Urinary bladder (tissue), 4 donors: Measurements from ENCODE around the gene PRDM16. TPM values are rescaled to one million over a fixed set of nuclear protein-coding genes. Genes with fewer than 3 reads are reported as not detected.

ENCODE experiments used
- DNase-seq: peaks from one replicate; pipeline ENCODE4 v3.0.0-alpha.2; 2015; ENCODE audit errors: extremely low spot score
- H3K27ac ChIP-seq: one replicate; pipeline ENCODE4 v1.5.1; 2013; ENCODE audit warnings: low read depth, mild to moderate bottlenecking, moderate library complexity
- H3K36me3 ChIP-seq: one replicate; pipeline ENCODE4 v1.6.1; 2013; ENCODE audit warnings: mild to moderate bottlenecking, moderate library complexity; ENCODE audit not compliant: insufficient read depth
- H3K4me1 ChIP-seq: one replicate; pipeline ENCODE4 v1.6.1; 2013; ENCODE audit warnings: mild to moderate bottlenecking, moderate library complexity; ENCODE audit not compliant: insufficient read depth
- H3K4me3 ChIP-seq: one replicate; pipeline ENCODE4 v1.5.1; 2013; ENCODE audit warnings: low read depth, low read length
- WGBS: extraction: QIAGEN DNeasy Blood & Tissue Kit; methylation state at CpG from one replicate; pipeline ENCODE4 v1.1.7; 2013; 5-methylcytosine and 5-hydroxymethylcytosine counted together
- polyA plus RNA-seq: library from polyadenylated mRNA; stranded (reverse); fragments of 200-250 nt; gene quantifications from one replicate; pipeline ENCODE4 v1.2.3, GENCODE V29; 2013
- total RNA-seq: library from RNA; depleted of rRNA; stranded (reverse); fragments of >200 nt; gene quantifications from one replicate; pipeline ENCODE4 v1.2.3, GENCODE V29; 2014
- donor health status: healthy with polysubstance abuse.
- donor health status: healthy.

Gene PRDM16
- total and polyA plus RNA-seq, 2 donors: 2.8 to 3.7 TPM

DNA sequence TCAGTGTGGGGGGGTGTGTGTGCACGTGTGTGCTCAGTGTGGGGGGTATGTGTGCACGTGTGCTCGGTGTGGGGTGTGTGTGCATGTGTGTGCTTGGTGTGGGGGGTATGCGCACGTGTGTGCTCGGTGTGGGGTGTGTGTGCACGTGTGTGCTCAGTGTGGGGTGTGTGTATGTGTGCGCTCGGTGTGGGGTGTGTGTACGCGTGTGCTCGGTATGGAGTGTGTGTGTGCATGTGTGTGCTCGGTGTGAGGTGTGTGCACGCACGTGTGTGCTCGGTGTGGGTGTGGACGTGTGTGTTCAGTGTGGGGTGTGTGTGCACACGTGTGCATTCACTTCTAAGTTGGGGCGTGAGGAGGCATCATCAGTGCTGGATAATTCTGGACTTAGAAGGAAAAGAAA, 77.9 kb downstream of the PRDM16 start:
- Histone ChIP-seq H3K4me1 (no peaks in the 10 kb centered on the region), H3K27ac (no peak overlapping the region), H3K4me3 (no peak overlapping the region), H3K36me3 (no peaks in the 10 kb centered on the region)
- no peak for DNase-seq
- WGBS: 90% methylated on average over 19 of the region's 19 CpGs

DNA sequence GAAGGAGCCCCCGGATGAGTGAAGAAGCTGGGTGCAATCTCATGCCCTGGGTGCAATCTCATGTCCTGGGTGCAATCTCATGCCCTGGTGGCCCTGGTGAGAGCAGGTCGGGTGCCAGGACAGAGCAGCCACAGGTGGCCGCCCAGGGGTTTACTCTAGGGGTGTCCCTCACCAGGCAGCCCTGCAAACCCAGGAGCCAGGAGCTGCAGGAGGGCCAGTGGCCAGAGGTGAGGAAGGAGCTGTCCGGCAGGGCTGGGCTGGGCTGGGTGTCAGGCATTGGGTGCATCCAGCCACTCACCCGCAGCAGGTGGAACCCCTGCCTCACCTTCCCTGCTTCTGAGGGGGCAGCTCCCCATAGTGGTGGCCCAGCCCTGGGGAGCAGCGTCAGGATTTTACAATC, 79.2 kb downstream of the PRDM16 start:
- Histone ChIP-seq H3K4me3 (no peak overlapping the region), H3K4me1 (no peaks in the 10 kb centered on the region), H3K36me3 (no peaks in the 10 kb centered on the region), H3K27ac (no peak overlapping the region)
- WGBS: 76% methylated on average over 6 of the region's 6 CpGs
- DNase-seq: no peak

DNA sequence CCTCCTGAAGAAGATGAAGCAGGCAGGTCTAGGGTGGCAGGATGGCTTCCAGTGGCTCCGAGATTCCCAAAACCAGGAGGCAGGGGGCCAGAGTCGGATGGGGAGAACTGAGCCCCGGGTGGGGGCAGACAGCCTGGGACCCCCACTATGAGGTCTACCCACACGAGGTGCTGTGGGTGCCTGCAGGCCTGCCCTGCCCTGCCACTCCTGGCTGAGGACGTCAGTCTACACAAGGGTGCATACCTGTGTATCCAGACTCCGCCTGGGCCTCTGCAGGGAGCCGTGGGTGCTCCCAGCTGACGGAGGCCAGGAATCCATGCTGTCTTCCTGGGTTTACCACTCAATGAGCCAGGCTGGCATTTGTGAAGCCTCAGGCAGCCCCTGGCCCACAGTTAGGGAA, 80.3 kb downstream of the PRDM16 start:
- no peaks in the 10 kb centered on the region for H3K36me3 ChIP-seq
- no peak for DNase-seq
- WGBS: 79% methylated on average over 8 of the region's 8 CpGs
- no peaks in the 10 kb centered on the region for H3K4me1 ChIP-seq
- no peak overlapping the region for H3K27ac ChIP-seq
- no peak overlapping the region for H3K4me3 ChIP-seq

DNA sequence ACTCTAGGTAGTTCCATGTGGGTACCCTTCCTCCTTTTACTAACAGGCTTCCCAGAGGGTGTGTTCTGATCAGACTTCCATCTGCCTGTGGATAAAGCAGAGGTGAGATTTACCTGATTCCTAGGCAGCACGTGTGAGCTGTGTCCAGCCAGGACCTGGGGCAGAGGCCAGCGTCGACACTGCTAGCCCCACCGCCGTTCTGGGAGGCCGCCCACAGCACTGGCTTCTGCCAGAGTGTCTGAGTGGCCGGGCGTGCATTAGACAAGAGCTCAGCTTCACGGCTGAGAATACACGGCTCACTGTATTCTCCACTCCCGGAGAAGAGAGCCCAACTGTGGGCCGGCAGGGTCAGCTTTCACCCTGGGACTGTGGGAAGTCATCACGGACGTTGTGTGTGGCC, 82.5 kb downstream of the PRDM16 start:
- 77% methylated on average over 14 of the region's 14 CpGs for WGBS
- Histone ChIP-seq H3K27ac (no peak overlapping the region), H3K36me3 (no peaks in the 10 kb centered on the region), H3K4me3 (no peak overlapping the region), H3K4me1 (no peaks in the 10 kb centered on the region)
- no peak for DNase-seq

DNA sequence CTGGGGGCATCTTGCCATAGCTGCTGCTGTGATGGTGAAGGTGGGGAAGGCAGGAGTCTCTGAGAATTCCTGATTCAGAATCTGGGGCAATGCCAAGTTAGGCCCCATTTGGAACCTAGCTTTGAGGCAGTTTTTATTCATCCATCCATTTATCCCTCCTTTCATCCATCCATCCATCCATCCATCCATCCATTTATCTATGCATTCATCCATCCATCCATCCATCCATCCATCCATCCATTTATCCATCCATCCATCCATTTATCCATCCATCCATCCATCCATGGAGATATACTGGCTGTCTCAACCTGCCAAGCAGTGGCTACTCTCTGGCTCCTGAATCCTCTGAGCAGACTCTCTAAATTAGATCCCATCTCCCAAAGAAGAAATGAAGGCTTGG, 83.1 kb downstream of the PRDM16 start:
- Histone ChIP-seq H3K36me3 (no peaks in the 10 kb centered on the region), H3K4me1 (no peaks in the 10 kb centered on the region), H3K4me3 (no peak overlapping the region), H3K27ac (no peak overlapping the region)
- DNase-seq: no peak

DNA sequence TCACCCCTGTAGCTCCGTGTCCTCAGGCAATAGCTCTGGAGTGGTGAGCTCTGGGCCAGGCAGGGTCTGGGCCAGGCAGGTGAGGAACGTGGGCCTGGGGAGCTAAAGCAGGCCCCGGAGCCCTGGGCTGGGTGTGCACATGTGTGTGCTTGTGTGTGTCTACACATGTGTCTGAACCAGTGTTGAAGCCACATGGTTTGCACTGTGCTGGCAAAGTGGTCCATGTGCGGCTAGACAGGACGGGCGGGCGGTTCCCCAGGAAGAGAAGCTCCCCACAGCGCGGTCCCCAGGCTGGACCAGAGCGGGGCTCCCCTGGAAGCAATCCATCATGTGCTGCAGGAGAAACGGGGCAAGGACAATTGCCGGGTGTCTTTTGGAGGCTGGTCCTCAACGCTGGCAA, 84.2 kb downstream of the PRDM16 start:
- H3K36me3 ChIP-seq: no peaks in the 10 kb centered on the region
- no peak overlapping the region for H3K27ac ChIP-seq
- no peak for DNase-seq
- H3K4me1 ChIP-seq: no peaks in the 10 kb centered on the region
- H3K4me3 ChIP-seq: no peak overlapping the region
- 90% methylated on average over 13 of the region's 13 CpGs for WGBS

DNA sequence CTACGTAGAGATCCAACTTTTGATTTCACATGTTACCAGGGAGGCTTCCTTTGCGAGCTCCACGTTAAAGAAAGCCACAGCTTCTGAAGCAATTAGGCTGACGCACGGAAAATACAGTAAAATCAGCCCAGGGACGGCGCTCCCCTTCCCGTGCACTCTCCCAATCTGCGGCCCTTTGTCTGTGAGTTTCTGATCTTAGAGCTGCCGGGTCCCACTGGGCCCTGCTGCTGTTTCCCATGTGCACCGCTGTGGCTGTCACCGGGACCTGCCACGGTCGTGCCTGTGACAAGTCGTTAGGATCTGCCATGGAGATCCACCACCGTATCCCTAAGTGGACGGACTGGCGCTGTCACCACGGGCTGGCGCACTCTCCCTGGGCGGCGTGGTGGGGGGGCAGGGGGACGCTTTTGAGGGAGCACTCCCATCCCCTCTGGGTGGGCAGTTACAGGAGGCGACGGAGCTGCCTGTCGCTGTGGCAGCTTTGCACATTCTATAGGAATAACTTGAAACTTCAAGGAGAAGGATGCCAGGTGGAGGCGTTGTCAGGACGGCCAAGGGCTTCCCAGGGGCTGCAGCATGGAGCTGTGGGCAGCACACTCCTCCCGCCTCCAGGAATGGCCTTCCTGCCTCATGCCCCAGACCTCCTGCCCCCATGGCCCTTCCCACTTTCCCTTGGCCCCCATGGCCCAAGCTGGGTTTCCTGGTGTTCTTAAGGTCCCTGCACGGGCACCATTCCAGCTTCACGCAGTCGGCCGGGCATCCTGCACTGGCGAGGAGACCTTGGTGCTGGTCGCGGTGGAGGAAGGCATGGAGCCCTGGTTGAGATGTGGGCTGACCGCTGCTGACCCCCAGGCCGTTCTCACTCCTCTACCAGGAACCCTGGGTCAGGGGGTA, 85.1 kb downstream of the PRDM16 start:
- no peak overlapping the region for H3K4me3 ChIP-seq
- H3K36me3 ChIP-seq: no peaks in the 10 kb centered on the region
- no peak for DNase-seq
- H3K4me1 ChIP-seq: no peaks in the 10 kb centered on the region
- WGBS: 87% methylated on average over 38 of the region's 38 CpGs
- H3K27ac ChIP-seq: no peak overlapping the region

DNA sequence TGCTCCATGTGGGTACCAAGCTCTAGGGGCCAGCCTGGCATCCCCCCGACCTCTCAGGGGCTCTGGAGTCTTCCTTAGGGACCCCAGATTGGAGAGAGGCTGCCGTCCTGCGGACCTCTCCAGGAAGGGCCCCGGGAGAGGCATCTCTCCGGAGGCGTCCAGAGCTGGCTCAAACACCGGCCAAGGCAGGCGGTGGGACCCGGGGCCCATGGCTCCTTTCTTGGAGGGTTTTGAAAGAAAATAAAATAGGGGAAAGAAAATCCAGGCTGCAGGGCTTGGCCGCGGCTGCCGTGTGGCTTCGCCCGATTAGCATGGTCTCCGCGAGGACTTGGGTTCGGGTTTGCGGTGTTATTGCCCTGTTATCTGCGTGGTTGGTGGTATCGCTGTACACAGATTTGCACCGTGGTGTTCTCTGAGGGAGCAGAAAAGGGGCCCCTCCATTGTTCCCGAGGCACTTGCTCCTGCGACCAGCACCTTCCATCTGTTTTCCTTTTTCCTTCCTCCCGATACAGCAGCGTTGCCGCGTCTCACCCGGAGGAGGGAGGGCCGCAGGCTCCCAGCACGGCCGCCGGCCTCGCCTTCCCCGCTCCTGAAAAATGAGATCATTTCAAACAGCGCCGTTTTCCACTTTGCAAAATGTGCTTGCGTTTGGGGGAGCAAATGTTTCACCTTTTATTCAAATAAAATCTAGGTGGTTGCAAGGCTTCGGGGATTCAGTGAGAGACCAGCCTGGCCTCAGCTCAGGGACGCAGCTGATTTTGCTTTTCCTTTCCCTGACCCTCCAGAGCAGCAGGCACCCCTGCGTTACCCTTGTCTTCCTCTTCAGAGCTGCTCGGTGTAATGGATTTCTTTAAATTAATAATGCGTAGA, 86.3 kb downstream of the PRDM16 start:
- no peak for DNase-seq
- 57% methylated on average over 42 of the region's 42 CpGs for WGBS
- Histone ChIP-seq H3K4me1 (no peaks in the 10 kb centered on the region), H3K36me3 (no peaks in the 10 kb centered on the region), H3K27ac (no peak overlapping the region), H3K4me3 (no peak overlapping the region)

DNA sequence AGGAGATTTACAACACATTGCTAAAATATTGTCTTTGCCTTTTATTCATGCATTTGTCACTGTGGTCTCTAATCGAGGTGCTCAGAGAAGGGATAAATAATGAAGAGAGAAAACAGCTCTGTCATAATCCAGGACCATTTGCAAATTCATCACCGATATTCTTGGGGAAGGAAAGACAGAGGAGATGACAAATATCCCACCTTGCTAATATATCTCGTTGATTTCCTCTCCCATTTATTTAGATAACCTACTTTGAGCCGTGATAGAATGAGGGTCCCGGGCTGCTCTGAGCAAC, 86.9 kb downstream of the PRDM16 start:
- Histone ChIP-seq H3K27ac (no peak overlapping the region), H3K4me3 (no peak overlapping the region), H3K36me3 (no peaks in the 10 kb centered on the region), H3K4me1 (no peaks in the 10 kb centered on the region)
- no peak for DNase-seq
- 73% methylated on average over 5 of the region's 5 CpGs for WGBS

DNA sequence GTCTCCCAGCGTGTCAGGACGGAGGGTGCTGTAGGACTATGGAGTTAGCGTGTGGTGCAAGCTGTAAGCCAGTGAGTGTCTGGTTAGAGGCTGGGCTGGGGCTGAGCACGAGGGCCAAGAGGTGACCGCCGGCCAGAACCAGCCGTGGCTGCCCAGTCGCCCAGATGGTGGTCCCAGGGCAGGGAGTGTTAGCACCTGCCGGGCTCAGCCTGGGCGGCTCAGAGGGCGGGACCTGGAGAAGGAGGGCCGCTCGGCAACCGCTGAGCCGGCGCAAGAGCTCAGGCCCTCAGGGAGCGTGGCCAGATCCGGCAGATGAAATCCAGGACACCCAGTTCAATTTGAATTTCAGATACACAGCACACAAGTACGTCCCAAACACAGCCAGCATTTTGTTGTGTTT, 87.9 kb downstream of the PRDM16 start:
- 83% methylated on average over 19 of the region's 19 CpGs for WGBS
- Histone ChIP-seq H3K36me3 (no peaks in the 10 kb centered on the region), H3K27ac (no peak overlapping the region), H3K4me1 (no peaks in the 10 kb centered on the region), H3K4me3 (no peak overlapping the region)
- DNase-seq: no peak

DNA sequence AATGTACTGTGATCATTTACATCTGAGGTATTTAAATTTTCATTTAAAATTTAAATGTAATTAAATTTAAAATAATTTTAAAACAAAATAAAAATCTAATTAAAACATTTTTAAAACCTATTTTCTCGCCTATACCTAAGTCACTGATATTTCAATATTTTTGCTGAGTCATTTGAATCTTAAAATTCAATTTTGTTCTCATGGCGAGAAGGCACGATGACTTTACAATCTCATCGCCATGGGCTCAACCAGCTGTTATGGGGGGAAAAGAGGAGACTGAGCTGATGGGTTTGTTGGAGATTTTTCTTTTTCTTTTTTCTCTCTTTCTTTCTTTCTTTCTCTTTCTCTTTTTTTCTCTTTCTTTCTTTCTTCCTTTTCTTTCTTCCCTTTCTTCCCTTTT, 89.3 kb downstream of the PRDM16 start:
- DNase-seq: no peak
- Histone ChIP-seq H3K27ac (no peak overlapping the region), H3K4me3 (no peak overlapping the region), H3K36me3 (no peaks in the 10 kb centered on the region), H3K4me1 (no peaks in the 10 kb centered on the region)
- 89% methylated on average over 4 of the region's 4 CpGs for WGBS

DNA sequence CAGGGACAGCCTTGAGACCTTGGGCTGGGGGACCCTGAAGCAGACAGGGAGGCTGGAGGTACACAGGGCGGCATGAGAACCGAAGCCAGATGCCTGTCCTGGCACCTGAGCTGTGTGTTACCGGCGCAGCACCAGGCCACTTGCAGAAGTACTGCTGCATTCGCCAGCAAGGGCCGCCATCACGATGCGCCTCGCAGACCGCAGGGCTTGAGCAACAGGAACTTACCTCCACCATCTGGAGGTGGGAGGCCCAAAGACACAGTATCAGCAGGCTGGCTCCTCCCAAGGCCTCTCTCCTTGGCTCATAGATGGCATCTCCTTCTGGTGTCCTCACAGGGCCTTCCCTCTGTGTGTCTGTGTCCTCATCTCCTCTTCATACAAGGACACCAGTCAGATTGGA, 90.1 kb downstream of the PRDM16 start:
- Histone ChIP-seq H3K27ac (no peak overlapping the region), H3K4me3 (no peak overlapping the region), H3K4me1 (no peaks in the 10 kb centered on the region), H3K36me3 (no peaks in the 10 kb centered on the region)
- WGBS: 94% methylated on average over 10 of the region's 10 CpGs
- DNase-seq: no peak

DNA sequence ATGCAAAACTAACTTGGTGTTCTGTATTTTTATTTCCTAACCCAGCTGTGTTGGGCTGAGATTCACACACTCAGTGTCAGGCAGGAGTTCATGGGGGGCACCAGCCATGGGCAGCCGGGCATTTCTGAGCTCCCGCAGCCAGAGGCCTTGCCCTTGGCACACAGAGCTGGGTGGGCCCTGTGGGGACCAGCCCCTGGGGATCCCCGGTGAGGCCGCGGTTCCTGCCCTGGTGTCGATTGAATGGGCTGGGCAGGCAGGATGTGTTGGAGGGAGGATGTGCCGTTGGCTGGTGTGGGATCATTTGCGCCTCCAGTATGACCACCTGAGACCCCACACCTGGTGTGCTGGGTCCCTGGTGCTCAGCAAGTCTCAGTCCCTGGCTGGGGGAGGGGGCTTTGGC, 91.0 kb downstream of the PRDM16 start:
- DNase-seq: no peak
- H3K4me1 ChIP-seq: no peaks in the 10 kb centered on the region
- 88% methylated on average over 8 of the region's 8 CpGs for WGBS
- H3K27ac ChIP-seq: no peak overlapping the region
- H3K4me3 ChIP-seq: no peak overlapping the region
- H3K36me3 ChIP-seq: no peaks in the 10 kb centered on the region

DNA sequence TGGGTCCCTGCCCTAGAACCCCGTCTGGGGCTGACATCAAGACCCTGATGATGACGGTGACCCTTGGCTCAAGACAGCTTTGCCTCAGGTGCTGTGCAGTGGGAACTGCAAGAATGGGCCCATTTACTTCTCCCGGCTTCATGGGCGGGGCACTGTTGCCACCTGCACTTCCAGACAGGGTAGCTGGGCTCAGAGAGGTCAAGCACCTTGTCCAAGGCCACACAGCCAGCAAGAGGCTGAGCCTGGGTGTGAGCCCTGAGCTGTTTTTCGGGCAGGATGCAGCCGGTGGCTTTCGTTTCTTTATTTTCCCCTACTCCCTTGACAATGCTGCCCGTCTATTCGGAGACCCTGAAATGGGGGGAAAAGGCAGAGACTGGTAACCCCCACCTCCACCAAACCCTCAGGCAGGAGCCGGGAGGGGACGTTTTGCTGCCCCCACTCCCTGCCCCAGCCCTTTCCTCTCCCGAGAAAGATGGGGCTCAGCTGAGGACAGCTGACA, 91.7 kb downstream of the PRDM16 start:
- 67% methylated on average over 12 of the region's 12 CpGs for WGBS
- no peak overlapping the region for H3K4me3 ChIP-seq
- no peak overlapping the region for H3K27ac ChIP-seq
- H3K36me3 ChIP-seq: no peaks in the 10 kb centered on the region
- no peak for DNase-seq
- no peaks in the 10 kb centered on the region for H3K4me1 ChIP-seq
